Nephron progenitor cell (in vitro differentiated cells): Measurements from ENCODE around the gene ITGAE.

ENCODE experiments used
- DNase-seq: peaks from one replicate; pipeline ENCODE4 v3.0.0; 2021
- H3K27ac Mint-ChIP-seq: 2 replicates; pipeline ENCODE4 v1.8.0; 2021; ENCODE audit warnings: mild to moderate bottlenecking, moderate library complexity, mixed read lengths
- H3K27me3 Mint-ChIP-seq: 2 replicates; pipeline ENCODE4 v1.8.0; 2021; ENCODE audit warnings: mild to moderate bottlenecking, low read depth, mixed read lengths; ENCODE audit not compliant: poor library complexity
- H3K36me3 Mint-ChIP-seq: 2 replicates; pipeline ENCODE4 v1.8.0; 2021; ENCODE audit warnings: low read depth, mixed read lengths
- H3K4me1 Mint-ChIP-seq: 2 replicates; pipeline ENCODE4 v1.8.0; 2021; ENCODE audit warnings: mixed read lengths
- H3K4me3 Mint-ChIP-seq: 2 replicates; pipeline ENCODE4 v1.8.0; 2021; ENCODE audit warnings: mild to moderate bottlenecking, moderate library complexity, mixed read lengths
- H3K9me3 Mint-ChIP-seq: 2 replicates; pipeline ENCODE4 v1.8.0; 2021; ENCODE audit warnings: mild to moderate bottlenecking, moderate library complexity, mixed read lengths
- CTCF ChIP-seq: fragments of 200-600 bp; sonication (generic); IDR thresholded peaks from 2 replicates; pipeline ENCODE4 v1.5.0; 2021; ENCODE audit warnings: antibody characterized with exemption

The ITGAE gene

GRCh38 chr17:3800362-3801271 is at the start of gene ITGAE:
Gene ITGAE, minus strand, starts transcription at chr17:3801188. Its CDS starts 44 bp downstream, at chr17:3801144.
- H3K27me3 Mint-ChIP-seq, result peaks cover 10% of the 10 kb centered on the region
- peaks cover 10% of the 10 kb centered on the region for H3K36me3 Mint-ChIP-seq
- H3K9me3 Mint-ChIP-seq, result no peaks in the 10 kb centered on the region
- H3K4me1 Mint-ChIP-seq, result peaks cover 48% of the 10 kb centered on the region
- no peak for TF ChIP-seq CTCF
- no peak for DNase-seq
- H3K4me3 Mint-ChIP-seq, result no peak within 1 kb of the TSS
- peak within 1 kb of the TSS; percentile 88 for H3K27ac Mint-ChIP-seq

GRCh38 chr17:3848229-3848835 is 47.3 kb upstream of the ITGAE start:
- peaks cover 35% of the 10 kb centered on the region for H3K4me1 Mint-ChIP-seq
- no peak for TF ChIP-seq CTCF
- peaks cover 33% of the 10 kb centered on the region for H3K27me3 Mint-ChIP-seq
- peaks cover 11% of the 10 kb centered on the region for H3K36me3 Mint-ChIP-seq
- no peak for DNase-seq
- no peak overlapping the region for H3K4me3 Mint-ChIP-seq
- H3K27ac Mint-ChIP-seq, result no peak overlapping the region
- peaks cover 4% of the 10 kb centered on the region for H3K9me3 Mint-ChIP-seq

- no peak overlapping the region for H3K27ac Mint-ChIP-seq
These were observed 46.2 kb upstream of the ITGAE start for GRCh38 chr17:3847165-3847670.

GRCh38 chr17:3846437-3847164 is 45.6 kb upstream of the ITGAE start:
- Mint-ChIP-seq H3K27ac (no peak overlapping the region), H3K4me1 (peaks cover 31% of the 10 kb centered on the region), H3K36me3 (peaks cover 21% of the 10 kb centered on the region), H3K4me3 (peak overlapping the region; percentile 23), H3K27me3 (peaks cover 30% of the 10 kb centered on the region), H3K9me3 (no peaks in the 10 kb centered on the region)
- TF ChIP-seq CTCF, result no peak
- DNase-seq, result no peak

More at GRCh38 chr17:3847165-3847670, 46.2 kb upstream of the ITGAE start:
- Mint-ChIP-seq H3K27me3 (peaks cover 33% of the 10 kb centered on the region), H3K4me1 (peaks cover 35% of the 10 kb centered on the region), H3K36me3 (peaks cover 21% of the 10 kb centered on the region), H3K4me3 (peak overlapping the region; percentile 23), H3K9me3 (no peaks in the 10 kb centered on the region)
- DNase-seq, result no peak
- TF ChIP-seq CTCF, result no peak

- peak; percentile 84 for TF ChIP-seq CTCF
- peak within 1 kb of the TSS; percentile 94 for H3K4me3 Mint-ChIP-seq
- H3K27me3 Mint-ChIP-seq, result peaks cover 23% of the 10 kb centered on the region
- H3K4me1 Mint-ChIP-seq, result peaks cover 28% of the 10 kb centered on the region
- H3K36me3 Mint-ChIP-seq, result peaks cover 28% of the 10 kb centered on the region
- DNase-seq, result peak; percentile 94
- no peaks in the 10 kb centered on the region for H3K9me3 Mint-ChIP-seq
- H3K27ac Mint-ChIP-seq, result peak within 1 kb of the TSS; percentile 72
These were observed 44.8 kb upstream of the ITGAE start, which contains the start of gene NCBP3 for GRCh38 chr17:3845621-3846436. Gene NCBP3, minus strand, starts transcription at chr17:3846246. Its CDS starts 23 bp downstream, at chr17:3846223.
